Omental fat pad (tissue), 4 donors: ENCODE results near the gene ZNF444. TPM values are rescaled to one million over a fixed set of nuclear protein-coding genes. Genes with fewer than 3 reads are reported as not detected.

Source experiments
- ATAC-seq: fragments of 150-250 bp; one replicate; pipeline ENCODE4 v1.9.1; 2016; ENCODE audit warnings: mild to moderate bottlenecking, moderate library complexity; ENCODE audit not compliant: low FRiP score
- DNase-seq: peaks from one replicate; pipeline ENCODE4 v3.0.0-alpha.2; 2019; ENCODE audit warnings: low spot score
- total RNA-seq, 4 donors: library from RNA; depleted of rRNA; stranded (reverse); fragments of >200 nt; gene quantifications; one replicate each; pipeline ENCODE4 v1.1.0, GENCODE V29; 2016
- TF ChIP-seq, protein P1 (sequence below), 3 donors: fragments of 450-650 bp; IDR thresholded peaks; one replicate each; pipeline ENCODE4 v1.5.1; 2016 to 2017; ENCODE audit warnings: antibody characterized with exemption in 3 of 3, mild to moderate bottlenecking in 3 of 3, moderate library complexity in 2 of 3

Gene ZNF444
- total RNA-seq, 4 donors from 2014 or later, result 10.4 to 14.2 (median 13.1) TPM

DNA sequence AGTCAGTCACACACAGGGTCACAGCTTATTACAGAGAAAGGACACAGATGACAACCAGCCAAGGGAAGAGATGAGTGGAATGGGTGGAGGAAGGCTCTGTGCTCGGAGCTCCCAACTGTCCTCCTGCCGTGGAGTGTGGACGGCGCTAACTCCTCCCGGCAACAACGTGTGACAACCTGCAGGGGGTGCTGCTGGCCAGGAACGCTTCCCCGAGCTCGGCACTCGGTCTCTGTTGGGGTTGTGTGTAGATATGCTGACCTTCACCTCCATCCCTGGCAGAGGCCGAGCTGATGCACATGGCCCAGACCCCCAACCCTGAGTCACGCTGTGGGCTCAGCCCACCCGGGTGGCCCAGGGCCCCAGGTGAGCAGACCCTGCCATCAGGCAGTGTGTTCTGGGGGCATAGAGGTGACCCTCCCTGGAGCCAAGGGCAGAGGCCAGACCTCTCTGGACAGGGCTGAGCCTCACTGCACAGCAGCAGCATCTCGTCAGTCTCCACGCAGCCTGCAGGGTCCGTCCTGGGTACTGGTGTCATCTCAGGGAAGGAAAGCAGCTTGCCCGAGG is 14.1 kb downstream of the ZNF444 start:
- DNase-seq, result no peak
- TF ChIP-seq, protein P1, sequence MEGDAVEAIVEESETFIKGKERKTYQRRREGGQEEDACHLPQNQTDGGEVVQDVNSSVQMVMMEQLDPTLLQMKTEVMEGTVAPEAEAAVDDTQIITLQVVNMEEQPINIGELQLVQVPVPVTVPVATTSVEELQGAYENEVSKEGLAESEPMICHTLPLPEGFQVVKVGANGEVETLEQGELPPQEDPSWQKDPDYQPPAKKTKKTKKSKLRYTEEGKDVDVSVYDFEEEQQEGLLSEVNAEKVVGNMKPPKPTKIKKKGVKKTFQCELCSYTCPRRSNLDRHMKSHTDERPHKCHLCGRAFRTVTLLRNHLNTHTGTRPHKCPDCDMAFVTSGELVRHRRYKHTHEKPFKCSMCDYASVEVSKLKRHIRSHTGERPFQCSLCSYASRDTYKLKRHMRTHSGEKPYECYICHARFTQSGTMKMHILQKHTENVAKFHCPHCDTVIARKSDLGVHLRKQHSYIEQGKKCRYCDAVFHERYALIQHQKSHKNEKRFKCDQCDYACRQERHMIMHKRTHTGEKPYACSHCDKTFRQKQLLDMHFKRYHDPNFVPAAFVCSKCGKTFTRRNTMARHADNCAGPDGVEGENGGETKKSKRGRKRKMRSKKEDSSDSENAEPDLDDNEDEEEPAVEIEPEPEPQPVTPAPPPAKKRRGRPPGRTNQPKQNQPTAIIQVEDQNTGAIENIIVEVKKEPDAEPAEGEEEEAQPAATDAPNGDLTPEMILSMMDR (IDR thresholded peaks at IDR 0.05), result no peak

DNA sequence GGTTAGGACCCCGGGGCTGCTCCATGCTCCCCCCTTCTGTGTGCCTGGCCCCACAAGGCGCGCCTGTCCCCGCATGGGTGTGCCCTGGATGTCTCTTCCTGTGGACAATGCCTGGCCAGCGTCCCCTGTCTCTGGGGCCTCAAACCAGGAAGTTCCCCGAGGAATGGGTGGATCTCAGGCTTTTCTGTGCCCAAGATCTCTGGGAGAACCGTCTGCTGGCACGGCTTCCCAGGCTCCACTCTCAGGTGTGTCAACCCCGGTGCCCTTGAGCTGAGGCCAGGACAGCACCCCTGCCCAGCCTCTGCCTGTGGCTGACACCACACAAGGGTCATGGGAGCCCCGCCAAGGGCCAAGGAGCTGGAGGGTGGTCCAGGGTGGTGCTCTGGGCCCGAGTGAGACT is 15.7 kb downstream of the ZNF444 start:
- TF ChIP-seq, protein P1 (IDR thresholded peaks at IDR 0.05), result no peak

More for the DNA sequence above, 14.1 kb downstream of the ZNF444 start:
- ATAC-seq, result no peak

DNA sequence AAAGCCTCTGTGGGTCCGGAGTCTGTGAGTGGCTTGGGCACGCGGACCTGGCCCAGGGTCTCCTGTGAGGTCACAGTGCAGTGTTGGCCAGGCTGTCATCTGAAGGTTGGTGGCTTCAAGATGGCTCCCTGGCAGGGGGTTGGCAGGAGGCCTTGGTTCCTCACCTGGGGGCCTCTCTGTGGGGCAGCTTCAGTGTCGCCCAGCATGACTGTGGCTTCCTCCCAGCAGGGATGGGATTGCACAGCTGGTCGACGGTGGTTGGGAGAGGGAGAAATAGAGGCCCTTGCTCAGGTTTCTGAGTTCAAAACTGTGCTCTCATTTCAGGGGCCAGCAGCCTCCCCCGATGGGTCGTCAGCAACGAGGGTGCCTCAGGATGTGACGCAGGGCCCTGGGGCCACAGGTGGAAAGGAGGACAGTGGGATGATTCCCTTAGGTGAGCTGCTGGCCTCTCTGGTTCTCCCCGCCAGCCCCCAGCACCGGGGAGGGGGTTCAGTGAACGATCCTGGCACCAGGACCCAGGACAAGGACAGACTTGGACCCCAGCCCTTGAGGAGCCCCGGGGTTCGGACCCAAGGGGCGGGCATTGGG is 17.2 kb downstream of the ZNF444 start:
- DNase-seq (no peak), ATAC-seq (no peak)
- TF ChIP-seq, protein P1 (IDR thresholded peaks at IDR 0.05), result no peak

More for the DNA sequence above, 15.7 kb downstream of the ZNF444 start:
- ATAC-seq (no peak), DNase-seq (no peak)

DNA sequence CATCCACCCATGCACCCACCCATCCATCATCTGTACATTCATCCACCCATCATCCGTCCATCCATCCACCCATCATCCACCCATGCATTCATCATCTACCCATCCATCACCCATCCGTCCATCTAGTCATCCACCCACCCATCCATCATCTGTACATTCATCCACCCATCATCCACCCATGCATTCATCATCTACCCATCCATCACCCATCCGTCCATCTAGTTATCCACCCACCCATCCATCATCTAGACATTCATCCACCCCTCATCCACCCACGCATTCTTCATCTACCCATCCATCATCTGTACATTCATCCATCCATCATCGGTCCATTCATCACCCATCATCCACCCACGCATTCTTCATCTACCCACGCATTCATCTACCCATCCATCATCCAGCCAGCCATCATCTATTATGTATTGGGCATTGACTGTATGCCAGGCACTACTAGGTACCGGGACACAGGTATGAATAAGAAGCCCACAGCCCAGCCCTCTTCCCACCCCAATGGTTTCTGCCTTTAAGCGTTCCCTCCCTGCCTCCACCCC is 18.0 kb downstream of the ZNF444 start:
- no peak for ATAC-seq
- no peak for DNase-seq
- TF ChIP-seq, protein P1 (IDR thresholded peaks at IDR 0.05), result no peak

DNA sequence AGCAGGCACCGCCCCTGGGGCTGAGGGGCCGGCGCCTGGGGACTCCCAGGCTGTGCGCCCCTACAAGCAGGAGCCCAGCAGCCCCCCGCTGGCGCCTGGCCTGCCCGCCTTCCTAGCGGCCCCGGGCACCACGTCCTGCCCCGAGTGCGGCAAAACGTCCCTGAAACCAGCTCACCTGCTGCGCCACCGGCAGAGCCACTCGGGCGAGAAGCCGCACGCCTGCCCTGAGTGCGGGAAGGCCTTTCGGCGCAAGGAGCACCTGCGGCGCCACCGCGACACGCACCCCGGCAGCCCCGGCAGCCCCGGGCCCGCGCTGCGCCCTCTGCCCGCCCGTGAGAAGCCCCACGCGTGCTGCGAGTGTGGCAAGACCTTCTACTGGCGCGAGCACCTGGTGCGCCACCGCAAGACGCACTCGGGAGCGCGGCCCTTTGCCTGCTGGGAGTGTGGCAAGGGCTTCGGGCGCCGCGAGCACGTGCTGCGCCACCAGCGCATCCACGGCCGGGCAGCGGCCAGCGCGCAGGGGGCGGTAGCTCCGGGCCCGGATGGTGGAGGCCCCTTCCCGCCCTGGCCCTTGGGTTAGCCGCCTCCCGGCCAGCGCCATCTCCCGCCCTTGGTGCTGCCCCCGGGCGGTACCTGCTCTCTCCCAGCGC is 18.7 kb downstream of the ZNF444 start:
- no peak for DNase-seq
- no peak for ATAC-seq
- TF ChIP-seq, protein P1 (IDR thresholded peaks at IDR 0.05), result no peak

DNA sequence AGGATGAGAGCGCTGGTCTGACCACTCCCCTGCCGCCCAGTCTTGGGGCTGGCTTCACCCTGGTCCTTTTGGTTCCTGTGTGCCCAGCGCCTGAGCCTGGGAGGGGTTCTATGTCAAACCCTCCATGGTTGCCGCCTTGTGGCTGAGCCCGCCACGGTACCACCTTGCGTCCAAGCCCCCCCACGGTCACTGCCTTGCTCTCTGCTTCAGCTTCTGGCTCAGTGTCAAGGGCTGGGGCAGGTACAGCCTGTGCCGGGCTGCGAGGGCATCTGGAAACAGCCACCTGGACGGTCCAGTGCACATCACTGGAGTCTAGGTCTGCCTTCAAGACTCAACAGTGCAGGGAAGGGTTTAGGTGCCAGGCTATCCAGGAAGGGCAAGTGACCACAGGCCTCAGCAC is 20.4 kb downstream of the ZNF444 start:
- DNase-seq, result no peak
- ATAC-seq, result no peak
- TF ChIP-seq, protein P1 (IDR thresholded peaks at IDR 0.05), result no peak
